ENCODE results near the gene NTN1. TPM values are rescaled to one million over a fixed set of nuclear protein-coding genes. Genes with fewer than 3 reads are reported as not detected.
"Not testable (repeated sequence)": the region's sequence is repeated elsewhere in the genome, so short reads cannot be mapped to it uniquely, and the experiment has no call there.

NTN1 gene
- total RNA-seq, 2 donors from 2014 or later = 6.9 to 15.4 TPM

DNA sequence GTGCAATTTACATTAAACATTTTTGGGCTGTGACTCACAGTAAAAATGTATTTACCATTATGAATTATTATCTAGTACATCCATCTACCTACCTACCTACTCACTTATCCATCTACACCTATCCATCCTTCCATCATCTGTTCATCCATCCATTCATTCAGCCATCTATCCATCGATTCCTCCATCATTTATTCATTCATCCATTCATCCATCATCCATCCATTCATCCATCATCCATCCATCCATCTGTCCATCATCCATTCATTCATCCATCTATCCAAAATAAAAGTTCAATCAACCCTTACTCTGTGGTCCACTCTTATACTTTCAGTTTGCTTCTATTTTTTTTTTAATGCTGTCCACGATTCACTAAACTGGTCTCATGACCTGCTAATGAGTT lies 118.4 kb downstream of the NTN1 start:
- intact Hi-C loops (cut with DNase I) = no loop called here
- DNase-seq (ENCODE audit: low spot score) = no peak

DNA sequence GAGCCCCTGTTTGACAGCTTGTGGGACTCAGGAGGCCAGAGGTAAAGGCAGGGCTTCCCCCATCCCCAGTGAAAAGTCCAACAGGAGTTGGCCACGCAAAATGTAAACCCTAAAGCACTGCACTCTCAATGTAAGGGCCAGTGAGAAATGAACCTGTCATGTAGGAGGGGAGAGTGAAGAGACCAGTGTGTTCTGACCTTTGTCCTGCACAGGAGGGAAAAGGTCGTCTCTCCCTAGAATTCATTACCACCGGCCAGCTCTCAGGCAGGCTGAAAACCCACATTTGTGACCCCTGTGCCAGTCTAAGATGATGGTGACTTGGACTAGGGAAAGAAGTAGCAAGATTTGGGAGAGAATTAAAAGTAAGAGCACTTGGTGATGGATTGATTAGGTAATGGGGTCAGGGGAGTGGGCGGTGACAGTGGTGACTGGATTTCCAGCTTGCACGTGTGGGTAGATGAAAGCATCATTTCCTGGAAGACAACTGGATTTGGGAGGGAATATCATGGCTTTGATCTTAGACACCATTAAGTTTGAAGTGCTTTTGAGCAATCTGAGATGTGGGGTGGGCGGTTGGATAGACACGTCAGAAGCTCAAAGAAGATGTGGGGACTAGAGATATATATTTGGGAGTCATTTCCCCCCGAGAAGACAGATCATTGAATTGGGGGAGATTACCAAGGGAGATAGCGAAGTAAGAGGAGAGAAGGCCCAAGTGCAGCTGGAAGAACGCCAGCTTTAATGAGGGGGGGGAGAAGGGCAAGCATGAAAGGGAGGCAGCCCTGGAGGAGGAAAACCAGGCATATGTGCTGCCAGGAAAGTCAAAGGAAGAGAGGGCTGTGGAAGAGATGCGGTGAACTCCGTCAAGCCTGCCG lies 119.5 kb downstream of the NTN1 start:
- intact Hi-C loops (cut with DNase I) = no loop called here
- DNase-seq (ENCODE audit: low spot score) = no peak

DNA sequence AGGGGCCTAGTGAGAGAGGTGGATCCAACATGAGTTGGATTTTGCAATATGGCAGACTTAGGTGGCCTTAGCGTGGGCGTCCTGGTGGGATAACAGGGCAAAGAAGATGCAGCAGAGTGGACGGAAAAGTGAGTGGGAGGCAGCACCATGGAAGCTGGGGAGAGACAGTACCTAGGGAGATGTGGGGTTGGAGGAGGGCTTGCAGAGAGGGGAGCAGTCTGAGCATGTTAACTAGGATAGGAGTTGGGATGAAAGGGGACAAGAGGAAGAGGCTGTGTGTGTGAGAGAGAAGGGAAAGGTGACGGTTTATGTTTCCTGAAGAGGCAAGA lies 120.1 kb downstream of the NTN1 start:
- intact Hi-C loops (cut with DNase I) = no loop called here
- no peak for DNase-seq (ENCODE audit: low spot score)

DNA sequence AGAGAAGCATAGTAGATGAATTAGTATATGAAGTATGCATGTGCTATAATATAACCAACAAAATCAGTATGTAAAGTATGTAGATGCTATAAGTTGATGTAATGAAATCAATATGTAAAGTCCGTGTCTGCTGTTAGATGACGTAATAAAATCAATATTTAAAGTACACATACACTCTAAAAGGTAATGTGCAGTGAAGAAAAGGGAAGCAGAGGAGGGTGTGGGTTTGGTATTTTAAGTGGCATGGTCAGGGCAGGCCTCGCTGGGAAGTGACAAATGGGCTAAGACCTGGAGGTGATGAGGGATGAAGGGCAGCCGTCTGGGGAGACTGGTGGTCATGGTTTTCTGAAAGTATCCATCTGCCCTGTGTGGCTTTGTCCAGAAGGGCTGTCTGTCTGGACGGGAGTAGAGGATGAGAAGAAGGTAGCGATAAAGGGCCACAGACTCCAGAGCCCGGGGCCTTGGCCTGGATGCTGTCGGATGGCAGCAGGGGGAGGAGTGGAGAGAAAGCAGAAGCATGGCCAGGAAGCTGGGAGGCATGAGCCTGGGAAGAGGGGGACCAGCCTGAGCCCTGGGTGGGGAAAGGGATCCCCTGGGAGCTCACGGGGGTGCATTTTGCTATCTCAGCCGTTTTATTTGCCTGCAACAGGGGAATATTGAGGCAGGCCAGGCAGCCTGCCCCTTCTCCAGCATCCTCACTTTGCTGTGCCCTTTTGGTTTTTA lies 121.6 kb downstream of the NTN1 start:
- intact Hi-C loops (cut with DNase I) = no loop called here

DNA sequence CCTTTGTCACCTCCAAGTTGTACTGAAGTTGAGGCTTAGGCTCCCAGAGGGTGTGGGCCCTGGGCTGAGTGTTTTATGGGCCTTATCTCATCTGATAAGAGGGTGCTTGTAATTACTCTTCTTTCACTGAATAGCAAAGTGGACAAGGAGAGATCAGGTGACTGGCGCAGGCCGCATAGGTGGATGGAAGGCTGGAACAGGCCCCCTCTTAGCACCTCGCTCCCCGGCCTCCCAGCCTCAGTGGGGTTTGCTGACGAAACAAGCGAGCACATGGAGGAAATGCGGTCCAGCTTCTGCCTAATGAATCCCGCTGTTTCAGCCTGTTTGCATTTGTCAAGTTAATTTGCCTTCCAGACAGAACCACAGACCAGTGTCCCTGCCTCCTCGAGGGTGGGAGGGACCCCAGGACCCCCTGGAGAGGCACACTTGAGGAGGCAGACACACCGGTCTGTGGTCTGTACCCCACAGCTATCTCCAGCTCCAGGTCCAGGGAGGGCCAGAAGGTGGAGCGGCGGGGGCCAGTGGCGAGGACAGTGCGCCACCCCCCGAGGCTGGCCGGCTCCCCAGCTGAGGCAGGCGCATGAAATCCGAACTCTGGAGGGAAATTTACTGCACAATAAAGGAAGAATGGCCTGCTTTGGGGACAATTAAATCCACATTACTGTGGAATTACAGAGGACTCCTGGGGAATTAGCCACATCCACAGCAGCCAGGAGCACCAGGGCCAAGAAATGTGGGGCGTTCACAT lies 123.4 kb downstream of the NTN1 start:
- no peak for DNase-seq (ENCODE audit: low spot score)
- intact Hi-C loops (cut with DNase I) = no loop called here

More for the DNA sequence above, 121.6 kb downstream of the NTN1 start:
- DNase-seq (ENCODE audit: low spot score) = no peak

DNA sequence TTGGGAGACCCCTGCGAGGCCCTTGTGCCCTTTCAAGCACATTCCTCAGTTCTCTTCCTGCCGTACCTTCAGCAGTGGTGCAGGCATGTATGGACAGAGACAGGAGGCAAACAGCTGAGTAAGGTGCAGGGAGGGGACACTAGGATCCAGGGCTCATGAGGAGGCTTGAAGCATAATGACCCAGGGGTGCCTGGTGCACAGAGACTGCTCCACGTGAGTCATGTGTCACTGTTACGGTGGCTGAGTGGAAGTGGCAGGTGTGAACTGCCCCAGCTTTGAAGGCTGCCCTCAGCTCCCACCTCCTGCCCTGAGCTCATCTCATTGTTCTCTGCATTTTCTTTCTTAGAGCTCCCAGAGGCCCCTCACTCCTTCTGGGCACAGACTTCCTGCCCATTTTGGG lies 124.8 kb downstream of the NTN1 start:
- DNase-seq (ENCODE audit: low spot score) = no peak
- intact Hi-C loops (cut with DNase I) = no loop called here

DNA sequence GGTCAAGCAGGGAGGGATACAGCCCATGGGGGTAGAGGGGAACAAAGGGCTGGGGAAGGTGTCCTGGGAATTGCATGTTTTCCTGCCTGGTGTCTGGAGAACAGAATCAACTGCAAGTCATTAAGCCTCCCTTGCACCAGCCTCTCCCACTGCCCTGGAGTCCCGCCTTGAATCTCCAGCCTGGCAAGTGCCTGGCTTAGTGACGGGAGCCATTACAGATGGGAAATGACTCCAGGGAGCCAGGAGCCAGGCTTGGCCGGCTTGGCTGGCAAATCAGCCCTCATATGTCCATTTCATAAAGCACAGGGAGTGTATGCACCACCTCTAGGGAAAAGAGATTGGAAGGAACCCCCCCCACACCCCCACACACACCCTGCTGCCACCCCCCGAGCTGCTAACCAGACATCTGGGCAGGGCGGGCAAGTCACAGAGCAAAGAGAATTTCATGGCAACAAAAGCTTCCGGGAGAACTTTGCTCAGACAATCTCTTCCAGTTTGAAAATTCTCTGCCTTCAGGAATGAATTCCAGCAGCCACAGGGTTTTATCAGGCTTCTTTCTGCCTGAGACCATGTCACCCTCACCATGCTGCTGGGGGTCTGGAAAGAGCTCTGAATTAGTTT lies 127.7 kb downstream of the NTN1 start:
- intact Hi-C loops (cut with DNase I) = no loop called here
- DNase-seq (ENCODE audit: low spot score) = no peak

DNA sequence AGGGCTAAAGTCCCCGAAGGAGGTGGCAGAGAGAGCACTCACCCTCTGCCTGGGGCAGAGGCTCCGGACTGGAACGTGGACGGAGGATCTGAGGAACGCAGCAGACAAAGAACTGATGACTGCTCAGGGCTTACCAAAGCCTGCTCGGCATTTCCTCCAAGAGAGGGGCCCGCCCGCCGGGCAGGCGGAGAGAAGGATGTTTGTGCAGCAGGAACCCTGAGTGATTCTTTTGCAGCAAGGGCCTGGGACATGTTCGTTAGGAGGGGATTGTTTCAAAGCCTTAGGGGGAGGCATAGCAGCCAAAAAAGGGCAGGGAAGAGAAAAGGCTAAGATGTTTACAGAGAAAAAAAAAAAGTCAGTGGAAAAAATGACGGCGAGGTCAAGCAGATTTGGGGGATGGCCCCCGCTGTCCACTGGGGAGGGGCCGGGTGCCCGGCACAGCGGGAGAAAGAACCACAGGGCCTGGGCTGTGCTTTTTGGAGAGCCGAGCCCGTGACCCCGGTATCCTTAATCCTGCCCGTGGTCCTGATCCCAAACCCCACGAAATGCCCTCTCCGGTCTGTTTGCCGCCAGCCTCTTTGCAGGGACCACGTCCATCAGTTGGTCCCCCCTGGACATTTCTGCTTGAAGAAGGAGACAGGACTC lies 129.3 kb downstream of the NTN1 start:
- intact Hi-C loops (cut with DNase I) = no loop called here
- no peak for DNase-seq (ENCODE audit: low spot score)

DNA sequence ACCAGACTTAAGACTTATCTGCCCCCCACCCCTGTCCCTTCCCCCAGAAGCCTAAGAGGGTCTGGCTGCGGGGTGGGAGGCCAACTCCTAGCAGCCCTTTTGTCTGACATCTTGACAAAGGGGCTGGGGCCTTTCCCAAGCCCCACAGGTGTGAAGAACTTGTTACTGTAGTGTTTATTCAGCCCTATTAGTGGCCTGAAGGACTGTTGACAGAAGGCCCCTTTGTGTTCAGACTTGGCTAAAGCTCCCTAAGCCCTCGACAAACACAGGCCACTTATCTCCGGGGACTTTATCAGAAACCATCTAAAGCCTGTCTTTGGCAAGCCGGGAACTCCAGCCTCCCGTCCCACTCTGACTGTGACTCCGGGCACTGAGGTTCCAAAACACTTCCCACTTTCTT lies 129.8 kb downstream of the NTN1 start:
- no peak for DNase-seq (ENCODE audit: low spot score)
- intact Hi-C loops (cut with DNase I) = no loop called here

DNA sequence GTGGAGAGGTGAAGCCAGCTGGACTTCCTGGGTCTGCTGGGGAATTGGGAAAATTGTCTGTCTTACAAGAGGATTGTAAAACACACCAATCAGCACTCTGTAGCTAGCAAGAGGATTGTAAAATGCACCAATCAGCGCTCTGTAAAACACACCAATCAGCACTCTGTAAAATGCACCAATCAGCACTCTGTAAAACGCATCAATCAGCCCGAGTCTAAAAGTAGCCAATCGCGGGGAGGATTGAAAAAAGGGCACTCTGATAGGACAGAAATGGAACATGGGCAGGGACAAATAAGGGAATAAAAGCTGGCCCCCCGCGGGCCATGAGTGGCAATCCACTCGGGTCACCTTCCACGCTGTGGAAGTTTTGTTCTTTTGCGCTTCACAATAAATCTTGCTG lies 130.4 kb downstream of the NTN1 start:
- intact Hi-C loops (cut with DNase I); DNase-seq (ENCODE audit: low spot score): not testable (repeated sequence)

DNA sequence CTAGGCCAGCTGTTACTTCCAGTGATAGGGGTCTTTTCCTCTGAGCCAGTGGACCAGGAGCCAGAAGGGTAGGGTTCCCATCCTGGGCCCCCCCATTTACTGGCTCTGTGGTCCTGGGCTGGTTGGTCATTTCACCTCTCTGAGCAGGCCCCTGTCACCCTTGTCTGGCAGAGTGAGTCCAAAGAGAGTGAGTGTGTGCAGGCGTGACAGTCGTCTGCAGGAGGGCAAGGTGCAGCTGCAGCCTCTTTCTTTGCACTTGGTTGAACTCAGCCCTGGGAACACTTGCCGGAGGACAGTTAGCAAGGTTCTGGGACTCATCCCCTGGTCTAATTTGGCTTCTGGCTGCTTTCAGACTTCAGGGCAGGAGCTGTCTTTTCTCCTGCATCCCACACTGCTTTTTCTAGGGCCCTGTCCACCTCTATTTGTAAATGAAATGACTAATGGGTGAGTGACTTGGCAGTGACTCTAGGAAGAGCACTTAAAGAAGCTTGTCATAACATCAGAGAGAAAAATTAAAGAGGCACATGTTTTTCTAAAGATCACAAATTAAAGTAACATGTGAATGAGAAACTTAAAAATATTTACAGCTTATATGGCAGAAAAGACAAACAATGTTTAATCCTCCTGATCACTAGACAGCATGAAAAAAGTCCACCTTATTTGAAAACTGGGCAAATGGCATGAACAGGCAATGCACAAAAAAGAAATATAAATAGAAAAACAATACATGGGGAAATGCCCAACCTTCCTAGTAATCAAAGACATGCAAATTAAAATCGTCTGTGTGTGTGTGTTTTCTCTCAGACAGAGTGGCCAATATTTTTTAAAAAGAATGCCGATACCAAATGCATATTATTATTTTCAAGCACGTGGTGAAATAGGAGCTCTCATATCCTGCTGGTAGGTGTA lies 137.5 kb downstream of the NTN1 start:
- no peak for DNase-seq (ENCODE audit: low spot score)
- intact Hi-C loops (cut with DNase I) = no loop called here

DNA sequence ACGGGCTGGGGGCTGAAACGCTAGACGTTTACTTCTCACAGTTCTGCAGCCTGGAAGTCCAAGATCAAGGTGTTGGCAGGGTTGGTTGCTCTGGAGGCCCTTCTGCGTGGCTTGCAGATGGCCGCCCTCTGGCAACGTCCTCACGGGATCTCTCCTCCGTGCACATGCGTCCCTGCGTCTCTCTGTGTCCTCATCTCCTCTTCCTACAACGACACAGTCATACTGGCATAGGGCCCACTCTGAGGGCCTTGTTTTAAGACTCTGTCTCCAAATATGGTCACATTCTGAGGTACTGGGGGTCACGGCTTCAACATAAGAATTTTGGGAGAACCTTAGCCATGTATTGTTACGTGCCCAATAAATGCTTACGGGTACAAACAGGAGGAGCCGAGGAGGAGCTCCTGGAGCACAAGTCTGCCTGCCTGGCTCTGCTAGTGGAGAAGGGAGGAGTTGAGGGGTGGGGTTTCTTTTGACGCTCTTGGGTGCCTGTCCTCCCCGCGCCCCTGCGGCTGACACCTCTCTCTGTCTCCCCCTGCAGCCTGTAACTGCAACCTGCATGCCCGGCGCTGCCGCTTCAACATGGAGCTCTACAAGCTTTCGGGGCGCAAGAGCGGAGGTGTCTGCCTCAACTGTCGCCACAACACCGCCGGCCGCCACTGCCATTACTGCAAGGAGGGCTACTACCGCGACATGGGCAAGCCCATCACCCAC lies 141.1 kb downstream of the NTN1 start:
- no peak for DNase-seq (ENCODE audit: low spot score)
- intact Hi-C loops (cut with DNase I) = no loop called here

DNA sequence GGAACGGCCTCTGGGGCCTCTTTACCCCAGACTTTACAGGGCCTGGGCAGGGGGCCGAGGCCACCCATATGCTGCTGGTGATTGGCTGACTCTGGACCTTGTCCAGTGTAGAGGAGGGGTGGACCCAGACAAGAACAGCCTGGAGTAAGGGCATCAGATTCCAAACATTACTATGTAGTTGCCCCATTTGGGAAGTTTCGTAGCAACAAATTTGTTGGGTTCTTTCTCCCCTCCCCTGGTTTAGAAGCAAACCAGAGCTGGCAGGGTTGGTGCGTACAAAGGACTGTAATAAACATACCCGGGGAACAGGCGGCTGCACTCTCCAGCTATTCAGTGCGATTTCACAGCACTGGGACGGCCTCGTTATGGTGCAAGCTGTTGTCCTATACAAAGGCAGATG lies 145.5 kb downstream of the NTN1 start:
- DNase-seq (ENCODE audit: low spot score) = no peak

DNA sequence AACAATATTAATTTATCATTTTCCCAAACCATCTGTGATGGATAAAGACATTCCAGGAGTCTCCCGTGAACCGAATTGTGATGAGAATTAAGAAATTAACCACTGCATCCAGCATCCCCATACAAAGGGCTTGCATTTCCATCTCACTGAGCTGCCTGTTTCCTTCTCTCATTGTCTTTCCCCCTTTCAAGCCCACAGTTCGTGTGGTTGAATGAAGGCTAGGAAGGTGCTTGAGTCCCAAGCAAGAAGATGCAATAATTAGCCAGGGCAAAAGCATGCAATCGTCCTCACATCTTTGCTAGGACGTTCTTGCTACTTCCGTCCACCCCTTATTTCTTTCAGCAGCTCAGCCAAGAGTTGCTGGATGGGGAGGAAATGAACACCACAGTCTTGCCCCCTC lies 146.1 kb downstream of the NTN1 start:
- intact Hi-C loops (cut with DNase I) = no loop called here

More for the DNA sequence above, 145.5 kb downstream of the NTN1 start:
- intact Hi-C loops (cut with DNase I) = no loop called here

DNA sequence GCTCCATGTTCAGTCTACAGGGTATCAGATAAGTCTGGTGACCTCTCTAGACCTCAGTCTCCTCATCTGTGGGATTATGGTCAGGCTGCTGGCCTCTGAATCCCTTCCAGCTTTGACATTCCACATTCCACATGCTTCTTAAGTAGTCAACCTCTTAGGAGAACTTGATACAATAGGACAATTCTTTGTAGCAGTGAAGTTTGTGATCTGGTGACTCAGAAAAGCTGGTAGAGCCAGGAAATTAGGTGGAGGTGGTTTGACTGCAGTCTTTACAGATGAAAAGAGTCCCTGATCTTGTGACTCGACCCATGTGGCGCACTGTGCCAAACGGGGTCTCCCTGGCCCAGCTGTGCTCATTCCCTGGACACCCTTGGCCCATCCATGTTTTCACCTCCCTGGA lies 147.8 kb downstream of the NTN1 start:
- DNase-seq (ENCODE audit: low spot score) = no peak
- intact Hi-C loops (cut with DNase I) = no loop called here

More for the DNA sequence above, 146.1 kb downstream of the NTN1 start:
- no peak for DNase-seq (ENCODE audit: low spot score)

DNA sequence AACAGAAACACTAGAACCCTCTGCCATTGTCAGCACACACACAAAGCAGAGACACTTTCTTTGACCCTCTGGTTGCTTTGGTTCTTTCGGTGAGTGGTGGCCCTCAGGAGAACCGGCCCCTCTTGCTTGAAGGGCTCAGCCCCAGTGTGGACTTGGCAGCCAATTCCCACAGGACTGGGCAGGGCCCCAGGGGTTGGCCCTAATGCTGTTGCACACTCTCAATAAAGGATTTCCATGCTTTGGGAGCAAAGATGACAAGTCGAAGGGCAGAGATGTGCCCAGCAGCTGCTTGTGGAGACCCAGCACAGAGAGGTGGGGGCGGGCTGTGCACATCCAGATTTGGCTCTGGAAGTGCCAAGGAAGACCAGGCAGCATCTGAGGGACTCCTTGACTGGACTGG lies 149.0 kb downstream of the NTN1 start:
- intact Hi-C loops (cut with DNase I) = no loop called here
- DNase-seq (ENCODE audit: low spot score) = no peak

DNA sequence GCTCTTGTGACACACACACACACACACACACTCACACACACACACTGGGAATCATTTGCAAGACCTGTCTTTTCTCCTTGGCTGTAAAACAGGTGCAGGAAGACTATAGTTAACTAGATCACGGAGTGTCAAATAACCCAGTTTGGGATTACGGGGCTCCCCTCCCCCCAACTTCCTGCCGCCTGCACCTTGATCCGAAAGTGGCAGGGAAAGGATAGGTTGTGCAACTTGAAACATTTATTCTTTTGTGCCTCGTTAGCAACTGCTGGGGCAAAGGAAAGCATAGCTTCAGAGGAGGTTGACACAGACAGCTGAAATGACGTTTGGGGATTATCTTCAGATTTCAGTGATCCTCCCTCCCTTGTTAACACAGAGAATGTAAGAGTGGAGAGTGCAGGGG lies 149.5 kb downstream of the NTN1 start:
- DNase-seq (ENCODE audit: low spot score) = no peak
- intact Hi-C loops (cut with DNase I) = no loop called here

Data from posterior vena cava (tissue), 2 donors.